DOHH2 (cell line): ENCODE measurements around the gene KCND1.

Experiments
- H3F3A ChIP-seq: fragments of 200-600 bp; sonication (generic), shearing (Covaris generic); 2 replicates; pipeline ENCODE4 v1.6.0; 2016; ENCODE audit warnings: antibody characterized with exemption, mild to moderate bottlenecking; ENCODE audit not compliant: control insufficient read depth, insufficient read depth
- H3K27ac ChIP-seq: fragments of 200-600 bp; sonication (generic); 2 replicates; pipeline ENCODE4 v1.5.1; 2014; ENCODE audit warnings: low read depth, mild to moderate bottlenecking, low read length, moderate library complexity
- H3K27me3 ChIP-seq: fragments of 200-600 bp; sonication (generic); 2 replicates; pipeline ENCODE4 v1.6.1; 2014; ENCODE audit warnings: mild to moderate bottlenecking, low read length, mixed read lengths; ENCODE audit not compliant: control insufficient read depth
- H3K36me3 ChIP-seq: fragments of 200-600 bp; sonication (generic); 2 replicates; pipeline ENCODE4 v1.6.1; 2014; ENCODE audit warnings: mild to moderate bottlenecking, low read length, moderate library complexity, mixed read lengths; ENCODE audit not compliant: control insufficient read depth
- H3K4me1 ChIP-seq: fragments of 200-600 bp; sonication (generic); 2 replicates; pipeline ENCODE4 v1.6.1; 2014; ENCODE audit warnings: mild to moderate bottlenecking, low read length, mixed read lengths; ENCODE audit not compliant: control insufficient read depth
- H3K4me2 ChIP-seq: fragments of 200-600 bp; sonication (generic); 2 replicates; pipeline ENCODE4 v1.6.0; 2014; ENCODE audit warnings: mild to moderate bottlenecking, low read length, moderate library complexity
- H3K4me3 ChIP-seq: fragments of 200-600 bp; sonication (generic); 2 replicates; pipeline ENCODE4 v1.5.1; 2014; ENCODE audit warnings: mild to moderate bottlenecking, low read length, mixed read lengths
- H3K79me2 ChIP-seq: fragments of 200-600 bp; sonication (generic); 2 replicates; pipeline ENCODE4 v1.6.1; 2014; ENCODE audit warnings: mild to moderate bottlenecking, low read length, mixed read lengths; ENCODE audit not compliant: control insufficient read depth
- H3K9me2 ChIP-seq: fragments of 200-600 bp; sonication (generic); replicated peaks from 2 replicates; pipeline ENCODE4 v1.6.1; 2014; ENCODE audit warnings: mild to moderate bottlenecking, low read length, mixed read lengths; ENCODE audit not compliant: control insufficient read depth
- H3K9me3 ChIP-seq: fragments of 200-600 bp; sonication (generic); 2 replicates; pipeline ENCODE4 v1.6.1; 2014; ENCODE audit warnings: antibody characterized with exemption, low read length, mixed read lengths; ENCODE audit not compliant: control insufficient read depth, insufficient read depth
- H4K20me1 ChIP-seq: fragments of 200-600 bp; sonication (generic); 2 replicates; pipeline ENCODE4 v1.6.0; 2014; ENCODE audit warnings: low read depth, mild to moderate bottlenecking, antibody characterized with exemption, low read length, moderate library complexity; ENCODE audit not compliant: control insufficient read depth, insufficient read depth
- CTCF ChIP-seq: fragments of 200-600 bp; sonication (generic); IDR thresholded peaks from one replicate; pipeline ENCODE4 v1.5.1; 2014; ENCODE audit warnings: antibody characterized with exemption, mild to moderate bottlenecking, low read depth, low read length; ENCODE audit not compliant: poor library complexity, severe bottlenecking
- EZH2phosphoT487 ChIP-seq: fragments of 200-600 bp; sonication (generic); IDR thresholded peaks from 2 replicates; pipeline ENCODE4 v1.6.1; 2017; ENCODE audit warnings: borderline replicate concordance, mild to moderate bottlenecking, antibody characterized with exemption, low read length, moderate library complexity, mixed read lengths

Gene KCND1

GRCh38 chrX:48917139-48918001, 54.3 kb downstream of the KCND1 start:
- peaks cover 13% of the 10 kb centered on the region; the same call in 1 of the 2 replicates for H4K20me1 ChIP-seq
- H3K27ac ChIP-seq = peak overlapping the region; percentile 83
- H3K4me1 ChIP-seq = peaks cover 30% of the 10 kb centered on the region
- peak overlapping the region; percentile 72 for H3K4me2 ChIP-seq
- no peaks in the 10 kb centered on the region for H3K9me2 ChIP-seq
- peaks cover 21% of the 10 kb centered on the region for H3F3A ChIP-seq
- H3K36me3 ChIP-seq = peaks cover 57% of the 10 kb centered on the region
- H3K79me2 ChIP-seq = peaks cover 39% of the 10 kb centered on the region
- peak overlapping the region; percentile 75 for H3K4me3 ChIP-seq
- no peaks in the 10 kb centered on the region for H3K9me3 ChIP-seq
- no peaks in the 10 kb centered on the region for H3K27me3 ChIP-seq
- TF ChIP-seq CTCF (peak; percentile 83), EZH2phosphoT487 (no peak)

- H3K4me1 ChIP-seq = peaks cover 31% of the 10 kb centered on the region
- peaks cover 57% of the 10 kb centered on the region for H3K36me3 ChIP-seq
- H3K27ac ChIP-seq = no peak overlapping the region
- no peaks in the 10 kb centered on the region for H3K27me3 ChIP-seq
- no peak overlapping the region for H3K4me2 ChIP-seq
- peaks cover 13% of the 10 kb centered on the region; the same call in 1 of the 2 replicates for H4K20me1 ChIP-seq
- H3K9me2 ChIP-seq = no peaks in the 10 kb centered on the region
- no peaks in the 10 kb centered on the region for H3K9me3 ChIP-seq
- H3K4me3 ChIP-seq = no peak overlapping the region
- H3F3A ChIP-seq = peaks cover 14% of the 10 kb centered on the region; the same call in 1 of the 2 replicates
- TF ChIP-seq EZH2phosphoT487 (no peak), CTCF (no peak)
- peaks cover 55% of the 10 kb centered on the region for H3K79me2 ChIP-seq
Observed at GRCh38 chrX:48914593-48915493, 56.8 kb downstream of the KCND1 start.

GRCh38 chrX:48913605-48914366, 57.9 kb downstream of the KCND1 start:
- peaks cover 51% of the 10 kb centered on the region for H3K36me3 ChIP-seq
- H3K27me3 ChIP-seq = no peaks in the 10 kb centered on the region
- H3K4me1 ChIP-seq = peaks cover 22% of the 10 kb centered on the region
- no peak overlapping the region for H3K27ac ChIP-seq
- 0 out of 2 replicates have a peak, but pooled peaks cover 13% of the 10 kb centered on the region for H3F3A ChIP-seq
- H3K4me2 ChIP-seq = no peak overlapping the region
- H4K20me1 ChIP-seq = peaks cover 13% of the 10 kb centered on the region; the same call in 1 of the 2 replicates
- H3K4me3 ChIP-seq = no peak overlapping the region
- H3K79me2 ChIP-seq = peaks cover 61% of the 10 kb centered on the region
- no peaks in the 10 kb centered on the region for H3K9me2 ChIP-seq
- H3K9me3 ChIP-seq = no peaks in the 10 kb centered on the region
- TF ChIP-seq CTCF (no peak), EZH2phosphoT487 (no peak)
